HPDE6-E6E7 (cell line): ENCODE results near the gene TMPRSS2.

ENCODE experiments used
- DNase-seq: peaks from one replicate; pipeline ENCODE4 v3.0.0; 2011; ENCODE audit warnings: missing footprints; ENCODE audit errors: extremely low spot score

The TMPRSS2 gene

DNA sequence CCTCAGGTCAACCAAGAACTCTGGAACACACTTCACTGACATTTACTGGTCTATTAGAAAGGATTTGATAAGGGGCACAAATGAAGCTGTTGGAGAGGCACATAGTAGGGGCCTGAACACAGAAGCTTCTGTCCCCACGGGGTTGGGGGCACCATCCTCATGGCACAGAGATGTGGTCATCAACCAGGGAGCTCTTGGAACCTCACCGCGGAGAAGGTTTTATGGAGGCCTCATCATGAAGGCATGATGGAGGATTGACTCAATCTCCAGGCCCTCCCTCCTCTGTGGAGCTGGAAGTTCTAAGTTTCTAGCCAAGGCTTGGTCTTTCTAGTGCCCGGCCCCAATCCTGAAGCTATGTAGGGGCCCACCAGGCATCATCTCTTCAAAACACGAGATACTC lies 58.3 kb downstream of the TMPRSS2 start:
- DNase-seq: no peak

DNA sequence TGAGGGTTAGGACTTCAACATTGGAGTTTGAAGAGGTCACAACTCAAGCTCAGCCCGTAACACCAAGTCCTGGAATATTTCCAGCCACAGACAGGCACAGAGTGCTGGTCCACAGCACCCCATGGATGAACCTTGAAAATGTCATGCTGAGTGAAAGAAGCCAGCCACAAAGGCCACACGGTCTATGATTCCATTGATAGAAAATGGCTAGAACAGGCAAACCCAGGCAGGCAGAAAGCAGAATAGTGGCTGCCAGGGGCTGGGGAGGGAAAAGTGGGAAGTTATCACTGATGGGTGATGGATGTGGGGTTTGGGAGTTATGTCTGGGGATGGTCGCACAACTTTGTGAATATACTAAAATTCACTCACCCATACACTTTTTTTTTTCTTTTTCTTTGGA lies 60.6 kb downstream of the TMPRSS2 start:
- no peak for DNase-seq

DNA sequence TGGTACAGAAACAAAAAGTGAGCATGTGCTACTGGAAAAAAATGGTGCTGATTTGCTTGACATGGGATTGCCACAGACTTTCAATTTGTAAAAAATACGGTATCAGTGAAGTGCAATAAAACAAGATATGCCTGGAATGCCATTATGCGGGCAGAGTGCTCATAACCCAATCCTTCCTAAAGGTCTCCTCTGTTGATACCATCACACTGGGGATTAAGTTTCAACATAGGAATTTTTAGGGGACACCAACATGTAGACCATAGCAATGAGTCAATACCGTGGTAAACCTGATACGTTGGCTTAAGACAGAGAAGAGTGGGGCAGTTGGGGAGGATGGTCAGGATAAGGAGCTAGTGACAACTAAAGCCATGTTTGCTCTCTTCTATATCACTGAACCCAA lies 61.4 kb downstream of the TMPRSS2 start:
- DNase-seq: no peak

DNA sequence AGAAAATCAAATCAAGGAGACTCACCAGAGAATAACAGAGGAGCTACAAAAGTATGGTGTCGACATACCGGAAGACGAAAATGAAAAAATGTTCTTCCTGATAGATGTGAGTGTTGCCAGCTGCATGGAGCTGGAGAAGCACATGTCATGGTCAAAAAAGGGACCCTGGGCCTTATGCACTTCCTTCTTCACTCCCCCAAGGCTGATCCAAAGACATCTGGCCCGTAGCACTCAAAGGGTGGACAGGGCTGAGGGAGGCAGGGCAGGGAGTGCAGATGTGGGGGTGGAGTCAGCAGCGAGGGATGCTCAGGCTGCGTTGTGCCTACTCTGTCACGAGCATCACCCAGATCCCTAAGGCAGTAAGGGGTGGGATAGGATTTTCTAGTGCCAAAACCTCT lies 62.5 kb downstream of the TMPRSS2 start:
- DNase-seq: no peak

DNA sequence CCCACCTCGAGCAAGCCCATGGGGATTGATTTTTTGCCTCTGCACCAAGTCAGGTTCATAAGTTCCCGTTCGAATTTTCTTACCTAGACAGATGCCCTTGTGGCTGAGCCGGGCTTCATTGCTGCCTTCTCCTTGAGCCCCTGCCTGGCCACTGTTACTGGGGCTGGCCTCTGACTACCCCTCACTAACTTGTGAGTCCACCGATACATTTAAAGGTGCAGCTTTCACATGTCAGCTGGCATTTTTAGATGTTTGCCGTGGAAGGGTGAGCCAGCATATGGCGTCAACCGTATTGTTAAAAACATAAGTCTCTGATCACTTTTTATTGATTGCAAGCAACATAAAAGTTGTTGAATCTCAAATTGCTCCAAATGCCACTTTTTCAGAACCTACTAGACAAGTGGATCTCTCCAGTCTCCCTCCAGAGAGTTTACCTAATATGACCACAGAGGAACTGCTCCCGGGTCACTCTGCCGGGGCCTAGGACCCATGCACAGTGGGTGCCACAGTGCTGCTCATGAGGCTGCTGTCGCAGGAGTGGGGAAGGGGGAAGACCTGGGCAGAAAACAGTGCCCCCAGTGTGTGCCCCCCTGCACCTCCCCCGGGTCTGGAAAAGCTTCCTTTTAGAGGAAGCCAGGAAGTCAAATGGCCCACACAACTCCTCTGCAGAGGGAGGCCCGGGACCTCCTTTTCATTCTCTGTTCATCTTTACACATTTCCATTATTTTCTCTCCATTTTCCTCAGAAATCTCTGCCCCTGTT lies 63.1 kb downstream of the TMPRSS2 start:
- DNase-seq: no peak

DNA sequence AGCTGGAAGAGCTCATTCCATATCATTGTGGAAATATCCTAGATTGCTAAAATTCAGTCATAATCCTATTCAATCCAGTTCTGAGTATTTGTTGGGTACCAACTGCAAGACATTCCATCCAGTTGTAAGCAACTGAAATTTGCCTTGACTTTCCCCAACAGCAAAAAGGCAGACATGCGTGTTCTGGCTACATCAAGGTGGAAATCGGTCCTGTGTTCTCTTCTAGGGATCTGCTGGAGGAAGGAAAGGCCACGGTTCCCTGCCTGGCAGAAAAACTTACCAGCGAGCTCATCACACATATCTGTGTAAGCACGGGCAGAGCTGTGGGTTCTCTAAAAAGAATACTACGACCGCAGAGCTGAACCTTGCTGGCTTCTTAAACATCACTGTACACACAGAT lies 64.4 kb downstream of the TMPRSS2 start:
- no peak for DNase-seq

DNA sequence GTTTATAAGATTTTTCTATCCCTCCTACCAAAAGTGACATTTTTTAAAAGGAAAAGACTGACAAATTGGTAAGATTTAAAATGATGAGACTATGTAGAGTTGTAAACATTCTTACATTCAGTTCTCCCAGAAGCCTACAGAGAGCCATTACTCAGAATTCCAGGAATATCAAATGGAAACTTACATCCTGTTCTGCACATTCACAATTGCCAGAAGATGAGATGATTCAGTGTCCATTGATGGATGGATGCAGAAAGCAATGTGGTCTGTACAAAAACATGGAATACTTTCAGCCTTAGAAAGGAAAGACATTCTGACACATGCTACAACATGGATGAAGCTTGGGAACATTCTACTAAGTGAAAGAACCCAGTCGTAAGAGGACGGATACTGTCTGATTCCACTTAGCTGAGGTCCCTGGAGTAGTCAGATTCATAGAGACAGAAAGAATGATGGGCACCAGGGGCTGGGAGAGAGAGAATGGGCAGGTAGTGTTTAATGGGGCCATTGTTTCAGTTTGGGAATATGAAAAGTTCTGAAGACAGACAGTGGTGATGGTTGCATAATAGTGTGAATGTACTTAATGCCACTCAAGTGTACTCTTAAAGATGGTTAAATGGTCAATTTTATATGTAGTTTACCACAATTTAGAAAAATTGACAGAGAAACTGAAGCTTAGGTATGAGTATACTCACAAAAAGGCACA lies 65.3 kb downstream of the TMPRSS2 start:
- no peak for DNase-seq

DNA sequence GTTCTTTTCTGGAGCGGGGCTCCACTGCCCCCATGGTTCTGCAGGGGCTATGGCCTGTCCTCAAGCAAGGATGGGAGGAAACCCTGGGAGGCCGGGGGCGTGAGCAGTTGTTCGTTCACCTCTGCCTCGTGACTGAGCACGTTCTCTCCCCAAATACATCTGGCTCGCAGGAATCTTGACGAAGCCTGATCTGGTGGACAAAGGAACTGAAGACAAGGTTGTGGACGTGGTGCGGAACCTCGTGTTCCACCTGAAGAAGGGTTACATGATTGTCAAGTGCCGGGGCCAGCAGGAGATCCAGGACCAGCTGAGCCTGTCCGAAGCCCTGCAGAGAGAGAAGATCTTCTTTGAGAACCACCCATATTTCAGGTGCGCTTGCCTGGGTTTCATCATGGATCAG lies 66.4 kb downstream of the TMPRSS2 start:
- DNase-seq: no peak

DNA sequence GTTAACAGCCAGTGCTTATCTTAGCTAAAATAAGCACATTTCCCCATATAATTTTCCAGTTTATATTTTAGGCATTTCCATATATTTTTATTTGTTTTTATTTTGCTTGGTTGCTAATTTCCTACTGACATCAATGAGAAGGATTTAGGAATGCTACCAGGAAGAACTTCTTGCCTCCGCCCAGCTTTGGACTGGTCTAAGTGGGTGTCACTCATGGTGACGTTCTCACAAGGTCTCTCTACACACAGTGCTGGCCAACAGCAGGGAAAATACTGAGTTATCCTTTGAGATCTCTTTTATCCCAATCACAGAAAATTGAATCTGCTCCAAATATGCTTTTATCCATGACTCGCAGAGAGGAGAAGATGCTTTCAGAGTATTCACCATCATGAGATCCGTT lies 68.7 kb downstream of the TMPRSS2 start:
- DNase-seq: no peak

DNA sequence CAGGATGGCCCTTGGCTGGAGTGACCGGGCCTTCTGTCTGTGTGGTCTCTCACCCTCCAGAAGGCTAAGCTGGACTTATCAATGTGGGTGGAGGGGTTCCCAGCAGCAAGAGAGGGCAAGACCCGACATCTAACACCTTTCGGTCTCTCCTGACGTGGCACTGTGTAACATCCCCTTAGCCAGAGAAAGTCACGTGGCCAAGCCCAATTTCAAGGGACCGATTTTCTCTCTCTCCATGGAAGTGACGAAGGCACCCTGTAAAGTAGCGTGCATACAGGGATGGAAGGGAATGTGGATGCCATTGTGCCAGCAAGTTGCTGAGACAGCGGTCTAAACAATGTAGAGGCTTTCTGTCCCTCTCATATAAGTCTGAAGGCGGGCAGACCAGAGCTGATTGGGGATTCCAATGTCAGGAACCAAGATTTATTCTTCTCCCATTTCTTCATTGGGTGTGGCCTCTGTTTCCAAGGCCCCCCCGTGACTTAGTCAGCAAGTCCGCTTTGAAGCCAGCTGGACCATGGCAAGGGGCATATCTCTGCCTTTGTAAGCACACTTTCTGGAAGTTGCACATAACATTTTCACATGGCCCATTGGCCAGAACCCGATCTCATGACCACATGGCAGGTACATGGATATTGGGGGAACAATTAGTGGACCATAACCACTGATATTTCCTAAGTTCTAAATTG lies 69.4 kb downstream of the TMPRSS2 start:
- no peak for DNase-seq

DNA sequence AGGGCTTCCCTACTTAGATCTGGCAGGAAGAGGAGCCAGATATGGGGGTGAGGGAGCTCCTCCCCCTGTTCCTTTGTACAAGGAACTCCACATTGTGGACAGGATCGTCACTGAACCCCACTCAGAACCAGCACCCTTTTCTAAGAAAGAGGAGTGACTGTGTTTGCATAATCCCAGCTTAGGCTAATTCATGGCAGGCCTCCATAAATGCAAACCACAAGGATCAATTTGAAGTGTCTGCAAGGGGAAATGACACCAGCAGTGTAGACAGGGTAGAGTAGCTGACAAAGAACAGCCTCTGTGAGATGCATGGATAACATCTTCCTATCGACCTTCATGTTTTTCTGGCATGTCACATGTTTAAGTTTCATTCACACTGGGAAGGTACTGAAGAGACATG lies 70.2 kb downstream of the TMPRSS2 start:
- no peak for DNase-seq

DNA sequence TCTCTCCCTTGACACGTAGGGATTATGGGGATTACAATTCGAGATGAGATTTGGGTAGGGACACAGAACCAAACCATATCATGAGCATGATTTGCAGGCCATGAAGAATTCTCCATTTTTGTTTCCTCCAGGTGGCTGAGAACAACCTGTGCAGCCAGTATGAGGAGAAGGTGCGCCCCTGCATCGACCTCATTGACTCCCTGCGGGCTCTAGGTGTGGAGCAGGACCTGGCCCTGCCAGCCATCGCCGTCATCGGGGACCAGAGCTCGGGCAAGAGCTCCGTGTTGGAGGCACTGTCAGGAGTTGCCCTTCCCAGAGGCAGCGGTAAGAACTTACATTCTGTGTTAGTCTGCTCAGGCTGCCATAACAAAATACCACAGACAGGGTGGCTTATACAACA lies 72.3 kb downstream of the TMPRSS2 start:
- no peak for DNase-seq

DNA sequence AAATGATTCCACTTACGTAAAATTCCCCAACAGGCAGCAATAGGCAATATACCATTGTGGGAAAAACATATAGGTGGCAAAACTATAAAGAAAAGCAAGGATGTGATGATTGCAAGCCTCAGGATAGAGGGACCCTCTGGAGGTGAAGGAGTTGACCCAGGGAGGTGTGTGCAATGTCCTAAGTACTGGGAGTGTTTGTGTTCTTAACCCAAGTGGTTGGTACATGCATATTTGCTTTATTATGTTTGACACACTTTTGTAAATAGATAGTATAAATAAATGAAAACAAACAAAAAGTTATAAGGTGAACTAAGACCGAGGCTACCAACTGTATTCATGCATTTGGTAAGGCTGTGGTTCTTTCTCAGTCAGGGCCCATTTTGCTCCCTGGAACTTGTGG lies 74.4 kb downstream of the TMPRSS2 start:
- DNase-seq: no peak

DNA sequence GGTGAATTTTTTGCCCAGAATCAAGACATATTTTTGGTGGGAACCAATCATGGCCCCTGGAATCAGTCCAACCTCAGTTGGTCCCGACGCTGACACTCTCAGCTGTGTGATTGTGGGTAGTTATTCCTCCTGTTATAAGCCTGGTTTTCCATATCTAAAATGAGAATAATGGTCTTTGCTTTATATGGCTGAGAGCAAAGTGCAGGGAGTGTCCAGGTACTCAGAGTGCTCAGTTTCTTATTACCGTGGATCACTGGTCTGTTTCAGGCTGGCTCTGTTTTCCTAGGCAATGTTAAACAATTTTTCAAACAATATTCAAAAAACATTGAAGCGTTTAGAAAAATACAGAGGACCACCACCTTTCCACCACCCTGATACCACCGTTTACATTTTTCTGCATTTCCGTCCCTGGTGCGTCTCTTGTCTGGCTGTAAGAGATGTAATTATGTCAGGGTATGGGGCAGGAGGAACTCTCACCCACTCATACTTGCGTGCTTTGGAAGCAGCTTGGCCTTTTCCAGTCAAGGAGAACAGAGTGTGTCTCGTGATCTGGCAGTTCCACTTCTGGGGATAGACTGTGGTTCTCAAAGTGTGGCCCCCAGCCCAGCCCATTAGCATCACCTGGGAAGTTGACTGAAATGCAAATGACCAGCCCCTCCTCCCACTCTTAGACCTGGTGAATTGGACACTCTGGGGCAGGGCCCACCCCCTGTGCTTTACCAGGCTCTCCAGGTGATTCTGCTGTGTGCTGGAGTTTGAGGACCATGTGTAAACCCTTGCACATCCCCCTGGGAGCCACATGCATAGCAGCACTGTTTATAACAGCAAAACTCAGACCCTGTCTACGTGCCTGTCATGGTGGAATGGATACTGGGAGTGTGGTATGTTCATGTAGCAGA lies 75.1 kb downstream of the TMPRSS2 start:
- no peak for DNase-seq

DNA sequence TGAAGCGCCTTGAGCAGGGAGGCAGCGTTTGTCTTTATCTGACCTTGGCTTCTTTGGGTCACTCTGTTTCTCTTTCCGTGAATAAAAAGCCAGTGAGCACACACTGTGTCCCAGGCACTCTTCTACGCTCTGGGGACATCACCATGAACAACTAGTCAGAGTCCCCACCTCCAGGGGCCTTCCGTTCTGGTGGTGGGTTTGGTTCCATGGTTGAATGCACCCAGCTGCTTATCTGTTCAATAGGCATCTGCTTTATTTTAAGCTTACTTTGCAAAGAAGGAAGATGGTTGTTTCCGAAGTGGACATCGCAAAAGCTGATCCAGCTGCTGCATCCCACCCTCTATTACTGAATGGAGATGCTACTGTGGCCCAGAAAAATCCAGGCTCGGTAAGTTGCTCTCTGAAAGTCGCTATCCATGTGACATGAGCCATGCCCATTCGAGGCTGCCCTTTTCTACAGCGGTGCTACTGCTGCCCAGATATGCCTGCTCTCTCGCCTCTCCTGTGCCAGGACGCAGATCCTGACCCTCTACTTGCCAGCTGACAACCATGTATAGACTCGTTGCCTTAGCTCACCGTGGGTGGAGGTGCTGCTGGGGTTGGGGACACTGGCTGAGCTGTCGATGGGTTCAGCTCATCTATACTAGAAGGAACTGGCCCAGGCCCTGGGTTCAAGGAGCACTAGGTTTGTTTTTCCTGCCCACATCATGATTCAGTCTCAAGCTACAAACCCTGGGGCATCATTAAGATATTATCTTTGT lies 76.0 kb downstream of the TMPRSS2 start:
- DNase-seq: no peak

DNA sequence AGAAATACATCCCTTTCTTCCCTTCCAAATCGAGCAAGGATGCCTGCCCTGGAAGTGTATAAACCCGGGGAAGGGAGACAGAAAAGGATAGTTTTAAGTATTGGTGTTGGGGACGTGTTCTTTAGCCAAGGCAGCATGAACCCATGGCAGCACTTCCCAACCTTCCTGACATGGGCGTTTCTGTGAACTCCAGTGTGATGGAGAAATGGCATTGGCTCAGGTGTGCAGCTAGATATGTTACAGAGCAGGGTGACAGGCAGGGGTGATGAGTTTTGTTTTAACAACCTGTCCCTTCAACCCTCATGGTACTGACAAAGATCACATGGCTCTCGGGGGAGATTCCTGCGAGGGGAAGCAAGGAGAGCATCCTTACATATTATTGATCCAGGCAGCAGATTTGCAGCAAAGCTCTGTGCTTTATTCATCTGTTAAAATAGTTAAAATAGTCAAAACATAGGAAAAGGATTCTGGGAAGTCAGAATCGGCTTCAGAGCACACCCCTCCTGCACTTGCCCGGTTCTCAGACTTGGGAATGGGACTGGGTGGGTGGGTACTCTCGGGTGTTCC lies 78.0 kb downstream of the TMPRSS2 start:
- no peak for DNase-seq

DNA sequence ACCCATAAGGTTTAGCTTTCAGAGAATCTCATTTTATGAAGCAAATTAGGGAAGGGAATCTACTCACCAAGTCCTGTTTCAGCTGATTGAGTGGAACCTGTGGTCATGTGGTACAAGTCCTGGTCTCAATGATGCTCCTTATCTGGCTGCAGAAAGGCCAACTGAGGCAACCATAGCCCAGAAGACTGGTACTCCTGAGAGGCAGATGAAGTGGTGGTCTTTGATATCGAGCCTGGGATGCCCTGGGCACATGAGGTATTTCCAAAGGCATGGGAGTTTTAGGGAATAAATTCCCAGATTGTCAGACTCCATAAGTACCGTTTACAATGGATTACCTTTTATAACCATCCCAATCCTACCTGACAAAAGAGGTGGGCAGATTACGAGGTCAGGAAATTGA lies 78.7 kb downstream of the TMPRSS2 start:
- DNase-seq: no peak

DNA sequence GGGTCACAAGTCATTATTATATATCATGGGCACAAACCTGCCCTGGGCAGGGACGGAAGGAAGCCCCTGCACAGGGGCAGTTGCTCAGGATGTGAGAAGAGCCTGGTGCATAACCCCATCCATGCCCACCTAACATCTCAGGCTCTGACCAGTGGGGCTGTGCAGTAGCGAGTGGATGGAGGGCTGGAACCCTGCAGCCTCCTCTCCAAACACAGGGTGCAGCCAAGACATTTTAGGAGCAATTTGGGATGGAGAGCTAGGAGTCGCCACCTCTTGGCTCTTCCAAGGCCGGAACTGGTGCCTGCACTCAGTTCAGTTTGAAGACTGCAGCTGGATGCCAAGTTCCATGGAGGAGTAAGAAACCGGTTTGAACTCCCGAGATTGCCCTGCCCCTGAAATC lies 79.1 kb downstream of the TMPRSS2 start:
- DNase-seq: no peak

DNA sequence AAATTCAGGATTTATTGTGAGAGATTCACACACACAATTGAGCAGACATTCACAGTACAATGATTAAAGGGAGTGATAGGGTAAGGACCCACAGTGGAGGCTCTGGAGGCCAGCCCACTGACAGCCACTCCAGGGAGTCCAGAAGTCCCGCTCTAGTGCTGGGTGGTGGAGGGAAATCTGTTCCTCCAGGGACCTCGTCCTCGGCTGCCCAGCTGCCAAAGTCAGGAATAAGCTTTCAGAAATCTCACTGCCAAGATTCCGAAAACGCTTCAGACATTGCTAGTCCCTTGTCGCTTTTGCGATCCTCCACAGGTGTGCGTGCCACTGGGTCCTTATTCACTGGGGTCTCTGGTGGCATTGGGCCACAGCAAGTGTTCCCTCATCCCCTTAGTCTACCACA lies 79.6 kb downstream of the TMPRSS2 start:
- no peak for DNase-seq

DNA sequence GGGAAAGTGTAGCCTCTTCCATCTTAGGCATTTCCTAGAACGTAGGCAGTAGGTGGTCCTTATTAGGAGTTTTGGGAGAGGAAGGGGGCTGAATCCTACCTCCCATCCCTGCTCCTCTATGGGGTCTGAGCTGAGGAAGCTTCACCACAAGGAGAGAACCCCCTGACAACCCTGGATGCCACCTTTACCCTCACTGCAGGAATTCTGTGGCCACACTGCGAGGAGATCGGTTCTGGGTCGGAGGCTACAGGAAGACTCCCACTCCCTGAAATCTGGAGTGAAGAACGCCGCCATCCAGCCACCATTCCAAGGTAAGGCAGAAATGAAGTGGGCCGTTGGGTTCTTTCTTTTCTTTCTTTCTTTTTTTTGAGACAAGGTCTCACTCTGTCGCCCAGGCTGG lies 80.4 kb downstream of the TMPRSS2 start:
- no peak for DNase-seq
